BLaER1 (cell line): ENCODE results near the gene RBM10.

Source experiments
- H3K27ac ChIP-seq: shearing (Covaris generic); formaldehyde crosslinking; 2 replicates; pipeline ENCODE4 v1.8.1; 2022
- H3K27me3 ChIP-seq: shearing (Covaris generic); formaldehyde crosslinking; 2 replicates; pipeline ENCODE4 v1.8.1; 2022
- H3K36me3 ChIP-seq: shearing (Covaris generic); formaldehyde crosslinking; 2 replicates; pipeline ENCODE4 v1.8.1; 2022
- H3K4me1 ChIP-seq: shearing (Covaris generic); formaldehyde crosslinking; 2 replicates; pipeline ENCODE4 v1.8.1; 2022
- H3K4me2 ChIP-seq: shearing (Covaris generic); formaldehyde crosslinking; 2 replicates; pipeline ENCODE4 v1.8.1; 2022
- H3K4me3 ChIP-seq: shearing (Covaris generic); formaldehyde crosslinking; 2 replicates; pipeline ENCODE4 v1.8.1; 2022
- H3K9ac ChIP-seq: shearing (Covaris generic); formaldehyde crosslinking; 2 replicates; pipeline ENCODE4 v1.8.1; 2022
- H3K9me3 ChIP-seq: shearing (Covaris generic); formaldehyde crosslinking; 2 replicates; pipeline ENCODE4 v1.8.1; 2022
- H4K20me1 ChIP-seq: shearing (Covaris generic); formaldehyde crosslinking; 2 replicates; pipeline ENCODE4 v1.8.1; 2022
- Cebpa-rat ChIP-seq: shearing (Covaris generic); IDR thresholded peaks from 2 replicates; pipeline ENCODE4 v1.8.1; 2022

Gene RBM10

GRCh38 chrX:47184486-47184885 is 39.5 kb downstream of the RBM10 start:
- H3K36me3 ChIP-seq, result peaks cover 69% of the 10 kb centered on the region
- H3K4me1 ChIP-seq, result no peaks in the 10 kb centered on the region
- no peak for TF ChIP-seq Cebpa-rat
- H3K9me3 ChIP-seq, result no peaks in the 10 kb centered on the region
- peaks cover 58% of the 10 kb centered on the region; the same call in 1 of the 2 replicates for H4K20me1 ChIP-seq
- no peak overlapping the region for H3K4me2 ChIP-seq
- H3K27me3 ChIP-seq, result peaks cover 45% of the 10 kb centered on the region
- H3K9ac ChIP-seq, result no peak overlapping the region
- H3K4me3 ChIP-seq, result no peak overlapping the region
- no peak overlapping the region for H3K27ac ChIP-seq

GRCh38 chrX:47185241-47185640 is 40.2 kb downstream of the RBM10 start:
- Histone ChIP-seq H4K20me1 (peaks cover 53% of the 10 kb centered on the region; the same call in 1 of the 2 replicates), H3K9me3 (no peaks in the 10 kb centered on the region), H3K27me3 (peaks cover 40% of the 10 kb centered on the region), H3K36me3 (peaks cover 63% of the 10 kb centered on the region), H3K27ac (no peak overlapping the region), H3K9ac (no peak overlapping the region), H3K4me1 (no peaks in the 10 kb centered on the region), H3K4me3 (no peak overlapping the region), H3K4me2 (no peak overlapping the region)
- no peak for TF ChIP-seq Cebpa-rat

DNA sequence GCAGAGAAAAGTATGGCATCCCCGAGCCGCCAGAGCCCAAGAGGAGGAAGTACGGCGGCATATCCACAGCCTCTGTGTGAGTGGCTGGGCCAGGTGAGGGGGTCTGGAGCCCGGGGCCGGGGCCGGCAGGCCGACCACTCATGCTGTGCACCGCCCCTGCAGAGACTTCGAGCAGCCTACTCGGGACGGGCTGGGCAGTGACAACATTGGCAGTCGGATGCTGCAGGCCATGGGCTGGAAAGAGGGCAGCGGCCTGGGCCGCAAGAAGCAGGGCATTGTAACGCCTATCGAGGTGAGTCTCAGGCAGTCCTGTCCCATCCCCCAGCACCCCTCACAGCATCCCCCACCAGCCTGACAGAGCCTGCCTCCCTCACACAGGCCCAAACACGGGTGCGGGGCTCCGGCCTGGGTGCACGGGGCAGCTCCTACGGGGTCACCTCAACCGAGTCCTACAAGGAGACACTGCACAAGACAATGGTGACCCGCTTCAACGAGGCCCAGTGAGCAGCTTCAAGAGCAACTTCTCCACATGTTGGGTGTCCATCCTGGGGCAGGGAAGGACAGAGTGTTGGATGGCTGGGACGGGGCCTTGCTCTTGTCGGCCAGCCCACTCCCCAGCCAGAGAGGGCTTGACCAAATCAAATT is 41.2 kb downstream of the RBM10 start:
- Histone ChIP-seq H3K4me3 (no peak overlapping the region), H3K27ac (no peak overlapping the region), H3K9me3 (no peaks in the 10 kb centered on the region), H3K4me2 (no peak overlapping the region), H3K9ac (no peak overlapping the region), H3K36me3 (peaks cover 54% of the 10 kb centered on the region), H4K20me1 (peaks cover 53% of the 10 kb centered on the region; the same call in 1 of the 2 replicates), H3K27me3 (peaks cover 39% of the 10 kb centered on the region), H3K4me1 (no peaks in the 10 kb centered on the region)
- TF ChIP-seq Cebpa-rat, result no peak

GRCh38 chrX:47187106-47187677 is 42.2 kb downstream of the RBM10 start:
- no peaks in the 10 kb centered on the region for H3K9me3 ChIP-seq
- H4K20me1 ChIP-seq, result peaks cover 43% of the 10 kb centered on the region; the same call in 1 of the 2 replicates
- no peak overlapping the region for H3K4me2 ChIP-seq
- H3K27ac ChIP-seq, result no peak overlapping the region
- no peak overlapping the region for H3K9ac ChIP-seq
- no peak for TF ChIP-seq Cebpa-rat
- peaks cover 29% of the 10 kb centered on the region for H3K27me3 ChIP-seq
- H3K4me1 ChIP-seq, result peaks cover 5% of the 10 kb centered on the region
- H3K36me3 ChIP-seq, result peaks cover 45% of the 10 kb centered on the region
- no peak overlapping the region for H3K4me3 ChIP-seq

GRCh38 chrX:47189906-47190305 is 44.9 kb downstream of the RBM10 start:
- no peak overlapping the region for H3K4me2 ChIP-seq
- peaks cover 24% of the 10 kb centered on the region for H3K36me3 ChIP-seq
- no peak overlapping the region for H3K4me3 ChIP-seq
- H3K9ac ChIP-seq, result no peak overlapping the region
- no peaks in the 10 kb centered on the region for H3K9me3 ChIP-seq
- TF ChIP-seq Cebpa-rat, result no peak
- H3K4me1 ChIP-seq, result peaks cover 22% of the 10 kb centered on the region
- peaks cover 27% of the 10 kb centered on the region for H4K20me1 ChIP-seq
- H3K27ac ChIP-seq, result no peak overlapping the region
- H3K27me3 ChIP-seq, result peaks cover 9% of the 10 kb centered on the region; the same call in 1 of the 2 replicates

DNA sequence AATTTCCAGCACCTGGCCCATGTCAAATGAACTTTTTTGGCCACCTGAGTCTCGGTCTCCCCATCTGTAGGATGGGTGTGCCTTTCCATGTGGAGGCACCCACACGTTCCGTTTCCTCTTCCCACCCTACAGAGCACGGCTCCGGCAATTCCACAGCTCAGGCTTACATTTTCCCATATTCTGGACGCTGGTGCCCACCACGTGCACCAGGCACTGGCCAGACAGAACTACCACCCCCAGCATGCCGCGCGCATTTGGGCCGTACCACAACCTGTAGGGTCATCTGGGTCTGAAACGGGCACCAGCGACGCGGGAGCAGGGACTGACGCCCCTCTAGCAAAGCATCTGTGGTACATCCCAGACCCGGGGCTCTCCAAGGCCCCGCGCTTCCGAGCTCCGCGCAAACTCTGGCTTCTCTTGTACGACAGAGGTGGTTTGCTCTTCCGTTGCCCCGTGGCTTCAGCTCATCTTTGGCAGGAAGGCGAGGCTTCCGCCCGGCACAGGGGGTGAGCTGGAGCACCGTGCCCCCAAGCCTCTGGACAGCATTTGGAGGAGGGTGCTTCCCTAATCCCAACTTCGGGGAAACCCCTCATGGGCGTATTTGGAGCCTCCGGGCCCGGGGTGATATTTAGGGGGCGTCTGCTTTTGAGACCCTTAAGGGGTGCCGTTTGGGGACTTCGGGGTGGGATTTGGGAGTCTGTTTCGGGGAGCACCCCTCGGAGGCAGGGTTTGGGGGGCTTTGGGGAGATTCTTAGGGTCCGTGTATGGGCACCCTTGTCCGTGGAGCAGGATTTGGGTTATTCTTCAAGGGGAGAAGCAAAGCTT is 45.6 kb downstream of the RBM10 start:
- H3K9me3 ChIP-seq, result no peaks in the 10 kb centered on the region

DNA sequence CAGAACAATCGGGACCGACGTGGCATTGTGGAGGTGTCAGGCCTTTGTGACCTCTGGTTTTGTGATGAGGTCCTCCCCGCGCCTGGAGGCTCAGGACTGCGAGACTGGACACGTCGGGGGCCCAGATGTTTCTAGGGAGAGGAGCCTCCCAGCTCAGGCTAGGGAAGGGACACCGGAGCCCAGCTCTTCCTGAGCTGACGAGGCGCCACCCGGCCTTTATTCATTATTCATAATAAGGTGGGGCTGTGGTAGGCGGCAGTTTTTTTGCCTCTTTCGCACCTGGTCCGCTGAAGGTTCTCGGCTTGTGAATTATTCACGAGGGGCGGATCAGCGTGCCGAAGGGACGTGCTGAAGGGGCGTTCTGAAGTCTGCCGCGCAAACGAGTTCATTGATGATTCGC is 46.3 kb downstream of the RBM10 start:
- Histone ChIP-seq H3K36me3 (peaks cover 17% of the 10 kb centered on the region), H3K4me1 (peaks cover 37% of the 10 kb centered on the region), H4K20me1 (peaks cover 30% of the 10 kb centered on the region), H3K4me2 (peak overlapping the region; percentile 76), H3K9ac (peak overlapping the region; percentile 81), H3K27ac (peak overlapping the region; percentile 78), H3K9me3 (no peaks in the 10 kb centered on the region), H3K4me3 (peak overlapping the region; percentile 90), H3K27me3 (0 out of 2 replicates have a peak, but pooled peaks cover 3% of the 10 kb centered on the region)
- TF ChIP-seq Cebpa-rat, result no peak

More for the DNA sequence above, 45.6 kb downstream of the RBM10 start:
- TF ChIP-seq Cebpa-rat, result no peak
- H3K27me3 ChIP-seq, result peaks cover 3% of the 10 kb centered on the region; the same call in 1 of the 2 replicates
- H3K27ac ChIP-seq, result peak overlapping the region; percentile 78
- H3K36me3 ChIP-seq, result peaks cover 17% of the 10 kb centered on the region
- peak overlapping the region; percentile 90 for H3K4me3 ChIP-seq
- peaks cover 30% of the 10 kb centered on the region for H3K4me1 ChIP-seq
- peaks cover 27% of the 10 kb centered on the region for H4K20me1 ChIP-seq
- H3K9ac ChIP-seq, result peak overlapping the region; percentile 81
- peak overlapping the region; percentile 76 for H3K4me2 ChIP-seq

GRCh38 chrX:47191806-47192401 is 46.9 kb downstream of the RBM10 start:
- peak overlapping the region; percentile 78 for H3K27ac ChIP-seq

DNA sequence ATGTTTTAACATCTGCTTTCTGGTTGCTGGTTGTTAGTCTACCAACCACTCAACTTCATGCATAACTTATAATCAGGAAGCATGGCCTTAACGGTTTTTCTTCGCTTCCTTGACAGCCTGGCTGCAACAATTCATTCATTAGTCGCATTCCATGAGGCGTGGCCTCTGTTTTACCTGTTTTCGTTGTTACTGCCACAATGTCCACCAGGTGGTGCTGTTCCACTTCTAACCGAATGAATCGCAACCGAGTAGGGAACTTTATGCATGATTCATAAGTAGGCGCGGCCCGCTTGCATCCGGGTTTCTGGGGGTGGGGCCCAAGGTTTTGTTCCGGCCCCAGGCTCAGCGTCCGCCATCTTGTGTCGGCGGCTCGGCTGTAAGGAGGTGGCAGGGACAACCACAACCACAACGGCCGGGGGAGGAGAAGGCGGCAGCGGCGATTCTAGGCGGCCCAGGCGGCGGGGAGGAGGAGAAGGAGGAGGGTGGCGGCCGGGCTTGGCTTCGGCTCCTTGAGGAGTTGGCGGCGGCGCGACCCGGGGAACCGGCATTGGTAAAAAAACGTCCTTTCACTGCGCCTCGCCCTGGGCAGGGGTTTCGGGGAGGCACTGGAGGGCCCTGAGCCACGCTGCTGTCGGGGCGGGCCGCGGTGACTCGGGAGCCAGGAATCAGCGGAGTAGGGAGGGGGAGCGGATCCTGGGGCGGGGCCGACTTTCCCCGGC is 48.6 kb downstream of the RBM10 start, which contains the start of gene UBA1:
TSS of gene UBA1 (plus strand) at position 355 of the 719 bp plus-strand sequence. CDS start 4,974 bp downstream, outside the sequence.
- Histone ChIP-seq H4K20me1 (peaks cover 44% of the 10 kb centered on the region), H3K4me1 (peaks cover 49% of the 10 kb centered on the region), H3K27me3 (no peaks in the 10 kb centered on the region), H3K4me2 (peak within 1 kb of the TSS; percentile 94), H3K9ac (peak within 1 kb of the TSS; percentile 98), H3K36me3 (peaks cover 30% of the 10 kb centered on the region), H3K27ac (peak within 1 kb of the TSS; percentile 98), H3K4me3 (peak within 1 kb of the TSS; percentile 90), H3K9me3 (no peaks in the 10 kb centered on the region)
- TF ChIP-seq Cebpa-rat, result no peak

More at GRCh38 chrX:47191806-47192401, 46.9 kb downstream of the RBM10 start:
- H3K9me3 ChIP-seq, result no peaks in the 10 kb centered on the region
- no peak for TF ChIP-seq Cebpa-rat
- no peaks in the 10 kb centered on the region for H3K27me3 ChIP-seq
- peak overlapping the region; percentile 76 for H3K4me2 ChIP-seq
- H3K36me3 ChIP-seq, result peaks cover 17% of the 10 kb centered on the region
- H3K4me3 ChIP-seq, result peak overlapping the region; percentile 90
- H3K9ac ChIP-seq, result peak overlapping the region; percentile 81
- H3K4me1 ChIP-seq, result peaks cover 42% of the 10 kb centered on the region
- H4K20me1 ChIP-seq, result peaks cover 30% of the 10 kb centered on the region
